Heart left ventricle (tissue), 13 donors: ENCODE data around the gene MLH3.

Experiments used
- CTCF ChIP-seq, 12 donors: fragments of 200-600 bp; sonication (generic) in 4 of 12; IDR thresholded peaks; one replicate each; pipeline versions ENCODE4 v1.5.0 to v1.8.0; 2018 to 2022; ENCODE audit warnings: antibody characterized with exemption in 12 of 12, mild to moderate bottlenecking in 5 of 12
- POLR2A ChIP-seq, 2 donors: fragments of 450-650 bp; IDR thresholded peaks; one replicate each; pipeline ENCODE4 v1.6.1; 2017; ENCODE audit warnings: antibody characterized with exemption in 2 of 2, mild to moderate bottlenecking in 2 of 2, moderate library complexity in 2 of 2
- donor health status: ischemic (EF 13 %, LVEDD 7.1; RV severe dilation, severe dysfunction).
- donor health status: DM: no; HTN: yes; CAD: no.
- donor health status: DM: no; HTN: no; CAD: no.
- donor health status: ischemic (EF 25% LVEDD 6.9; RV normal size, moderate dysfunction).
- donor health status: ischemic (EF 25% LVEDD 5.7; RV mildly dilated, moderate dysfunction).
- donor health status: ischemic (EF 35%, LVEDD 5.7; RV mildly dilated, moderate dysfunction).
- donor health status: nonischemic (EF 11% LVEDD 7.7; RV severe dilation, severe dysfunction).
- donor health status: DM: yes; HTN: yes; CAD: no.
- donor health status: PGD.
- donor health status: ischemic (EF 29% LVEDD 5.4; RV normal size, mild dysfunction).
- donor health status: nonischemic (EF 23%, LVEDD 6.1; RV moderate dilation, normal function).

GRCh38 chr14:75001261-75001660 lies 50.0 kb downstream of the MLH3 start:
- no peak for TF ChIP-seq POLR2A (IDR thresholded peaks at IDR 0.05)
- no peak for TF ChIP-seq CTCF (IDR thresholded peaks at IDR 0.05)
